HG03095 (cell line): ENCODE measurements around the gene UGT1A4.

Experiments used
- ATAC-seq: cut with Tn5 transposase; IDR thresholded peaks from one replicate; pipeline ENCODE4 v1.9.1; 2021; ENCODE audit warnings: moderate library complexity; ENCODE audit not compliant: unreplicated experiment

UGT1A4 gene

DNA sequence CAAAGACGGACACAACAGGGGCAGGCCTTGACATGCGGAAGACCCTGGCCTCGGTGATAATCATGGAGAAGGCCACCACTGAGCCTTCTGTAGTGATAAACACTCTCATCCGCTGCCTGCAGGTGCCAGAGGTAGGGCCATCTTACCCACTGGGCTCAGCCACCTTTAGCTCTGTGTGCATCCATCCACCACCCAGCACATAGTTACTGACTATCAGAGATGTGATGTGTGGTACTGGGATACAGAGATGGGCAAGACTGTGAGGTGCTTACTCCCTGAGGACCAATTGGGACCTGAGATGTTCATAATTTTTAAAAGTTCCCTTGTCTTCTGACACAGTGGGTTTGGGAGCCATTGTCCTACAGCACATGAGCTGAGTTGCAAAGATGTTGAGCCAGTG, 61.2 kb downstream of the UGT1A4 start:
- ATAC-seq: no peak

GRCh38 chr2:233780771-233781170, 62.2 kb downstream of the UGT1A4 start:
- no peak for ATAC-seq

- ATAC-seq: no peak
Observed at GRCh38 chr2:233789554-233789953, 71.0 kb downstream of the UGT1A4 start.

- ATAC-seq: no peak
Observed at GRCh38 chr2:233791151-233791882, 72.8 kb downstream of the UGT1A4 start.

GRCh38 chr2:233791883-233792329, 73.4 kb downstream of the UGT1A4 start:
- no peak for ATAC-seq

GRCh38 chr2:233792720-233793119, 74.2 kb downstream of the UGT1A4 start:
- ATAC-seq: no peak

DNA sequence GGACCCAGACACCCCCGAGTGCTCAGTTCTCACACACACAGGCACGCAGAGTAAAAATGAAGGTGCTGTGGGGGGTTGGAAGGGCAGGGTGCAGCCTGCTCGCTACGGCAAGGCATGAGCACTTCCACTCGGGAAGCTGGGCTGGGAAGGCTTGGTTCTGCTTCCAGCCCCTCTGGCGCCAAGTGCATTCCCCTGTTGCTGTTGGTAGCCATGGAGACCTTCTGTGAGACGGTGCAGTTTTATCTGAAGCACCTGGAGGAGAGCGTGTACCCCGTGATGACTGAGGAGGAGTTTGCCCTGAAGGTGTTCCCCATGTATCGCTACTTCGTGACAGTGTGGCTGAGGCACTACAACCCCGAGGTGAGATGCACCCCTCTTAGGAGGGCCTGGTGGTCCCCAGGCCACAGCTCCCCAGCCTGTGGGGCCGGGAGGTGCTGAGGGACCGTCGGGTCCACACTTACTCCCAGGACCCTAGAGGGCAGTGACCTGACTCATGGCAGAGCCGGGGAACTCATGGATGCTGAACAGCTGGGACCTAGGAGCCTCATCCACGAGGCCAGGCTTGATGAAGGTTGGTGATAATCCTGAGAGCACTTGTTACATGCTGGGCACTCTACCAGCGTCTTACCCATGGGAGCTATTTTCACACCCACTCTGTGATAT, 75.1 kb downstream of the UGT1A4 start:
- no peak for ATAC-seq

DNA sequence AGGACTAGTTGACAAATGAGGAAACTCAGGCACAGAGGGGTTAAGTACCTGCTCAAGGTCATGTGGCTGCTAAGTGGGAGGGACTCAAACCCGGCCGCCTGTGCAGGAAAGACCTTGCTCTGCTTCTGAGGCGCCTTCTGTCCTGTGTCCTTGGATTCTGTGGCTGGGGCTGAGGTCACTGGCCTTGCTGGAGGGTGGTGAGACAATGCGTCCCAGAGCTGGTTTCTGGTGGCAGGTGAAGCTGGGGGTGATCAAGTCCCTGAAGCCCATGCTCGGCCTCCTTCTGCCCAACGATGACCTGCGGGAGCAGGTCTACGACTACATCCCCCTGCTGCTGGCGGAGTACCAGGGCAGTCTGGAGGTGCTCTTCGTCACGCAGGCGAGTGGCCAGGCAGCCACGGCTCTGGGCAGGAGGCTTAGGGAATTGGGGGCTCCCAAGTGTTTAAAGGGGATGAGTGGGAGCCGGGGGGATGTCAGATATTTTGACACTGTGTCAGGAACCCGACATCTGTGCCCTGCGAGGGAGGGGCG, 75.7 kb downstream of the UGT1A4 start:
- no peak for ATAC-seq

- ATAC-seq: no peak
Observed at GRCh38 chr2:233795735-233796171, 77.2 kb downstream of the UGT1A4 start.

DNA sequence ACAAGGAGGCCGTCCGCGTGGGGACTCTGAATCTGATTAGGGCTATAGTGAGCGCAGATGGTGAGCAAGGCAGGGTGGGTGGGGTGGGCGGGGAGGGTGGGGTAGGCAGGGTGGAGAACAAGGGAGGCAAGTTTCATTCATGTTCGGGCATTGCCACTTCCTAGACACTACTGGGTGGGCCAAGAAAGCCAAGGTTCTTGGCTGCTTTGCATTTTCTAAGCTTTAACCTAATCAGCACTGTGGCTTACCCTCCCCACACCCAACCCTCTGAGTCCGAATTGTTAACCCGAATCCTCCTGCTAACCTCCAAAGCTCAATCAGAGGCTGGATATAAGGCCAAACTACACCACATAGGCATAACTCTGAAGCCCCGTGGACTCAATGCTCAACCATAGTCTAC, 77.7 kb downstream of the UGT1A4 start:
- no peak for ATAC-seq

DNA sequence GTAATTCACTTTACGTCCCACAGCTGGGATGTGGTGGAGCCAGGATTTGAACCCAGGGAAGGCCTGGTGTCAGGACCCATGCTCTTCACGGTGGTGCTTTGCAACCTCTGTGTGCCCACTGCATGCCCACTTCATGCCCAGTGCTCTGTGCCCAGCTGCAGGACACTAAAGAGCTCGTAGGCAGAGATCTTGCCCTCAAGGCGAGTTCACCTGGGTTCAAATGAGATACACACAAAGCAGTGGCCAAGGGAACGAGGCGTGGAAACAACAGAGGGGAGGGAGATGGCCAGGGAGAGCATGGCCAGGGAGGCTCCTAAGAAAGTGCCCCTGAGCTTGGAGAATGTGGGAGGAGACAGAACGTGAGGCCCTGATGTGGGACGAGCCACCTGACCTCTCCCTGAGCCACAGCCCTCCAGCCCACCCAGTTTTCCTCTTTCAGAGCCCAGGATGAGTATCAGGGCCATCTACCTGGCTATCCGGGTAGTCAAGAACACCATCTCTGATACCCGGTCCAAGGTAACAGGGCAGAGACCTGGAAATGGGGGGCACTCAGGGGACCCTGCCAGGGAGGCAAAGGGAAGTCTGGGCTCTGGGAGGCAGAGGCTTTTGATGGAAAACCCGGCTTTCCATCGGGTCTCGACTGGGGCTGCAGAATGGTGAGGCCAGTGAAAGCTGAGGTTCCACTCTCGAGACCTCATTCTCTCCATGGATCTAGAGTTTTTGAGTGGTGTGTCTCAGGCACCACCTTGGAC, 80.0 kb downstream of the UGT1A4 start:
- no peak for ATAC-seq

- no peak for ATAC-seq
Observed at GRCh38 chr2:233799087-233799665, 80.6 kb downstream of the UGT1A4 start.

GRCh38 chr2:233799716-233800115, 81.2 kb downstream of the UGT1A4 start:
- no peak for ATAC-seq

DNA sequence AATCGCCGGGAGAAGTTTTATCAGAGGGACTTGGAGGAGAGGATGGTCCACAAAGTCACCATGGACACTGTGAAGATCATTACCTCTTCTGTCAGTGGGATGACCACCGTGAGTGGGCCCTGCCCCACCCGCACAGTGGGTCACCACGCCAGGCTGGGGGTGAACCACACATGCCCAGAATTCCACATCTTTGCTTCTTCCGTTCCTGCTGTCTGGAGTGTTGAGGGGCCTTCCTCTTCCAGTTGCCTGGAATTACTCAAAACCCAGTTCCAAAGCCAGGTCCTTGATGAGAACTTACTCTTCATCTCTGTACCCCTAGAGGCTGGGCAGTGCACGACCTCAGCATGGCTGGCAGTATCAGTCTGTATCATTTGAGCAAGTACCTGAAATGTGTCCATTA, 81.7 kb downstream of the UGT1A4 start:
- no peak for ATAC-seq

GRCh38 chr2:233801357-233802131, 83.0 kb downstream of the UGT1A4 start:
- ATAC-seq: no peak

DNA sequence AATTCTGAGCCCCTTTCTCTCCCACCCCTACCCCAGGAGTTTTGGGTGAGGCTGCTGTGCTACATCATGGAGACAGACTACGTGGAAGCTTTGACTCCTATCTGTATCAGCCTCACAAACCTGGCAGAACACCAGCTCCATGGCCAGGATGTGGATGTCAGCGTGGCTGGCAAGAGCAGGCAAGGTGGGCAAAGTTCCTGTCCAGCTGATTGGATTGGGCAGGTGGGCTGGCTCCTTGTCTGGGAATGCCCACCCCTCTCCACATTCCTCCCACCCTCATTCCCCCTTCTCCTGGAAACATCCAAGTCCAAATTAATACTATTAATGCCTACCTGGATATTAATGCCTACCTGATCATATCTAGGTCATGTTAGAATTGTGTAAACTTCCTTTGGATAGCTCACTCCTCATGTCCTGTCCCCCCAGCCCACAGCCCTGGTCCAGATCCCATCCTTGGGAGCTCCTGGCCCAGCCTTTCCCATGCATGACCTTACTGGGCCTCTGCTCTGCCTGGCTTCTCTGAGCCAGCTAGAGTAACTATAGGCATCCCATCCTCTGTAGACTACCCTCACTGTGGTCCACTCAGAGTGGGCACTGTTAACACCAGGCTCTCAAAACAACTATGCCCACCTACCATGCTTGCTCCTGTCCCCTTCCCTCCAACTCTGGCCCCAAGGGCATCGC, 83.7 kb downstream of the UGT1A4 start:
- no peak for ATAC-seq

GRCh38 chr2:233803292-233803911, 84.9 kb downstream of the UGT1A4 start:
- no peak for ATAC-seq

GRCh38 chr2:233803994-233804393, 85.5 kb downstream of the UGT1A4 start:
- no peak for ATAC-seq

GRCh38 chr2:233807215-233807865, 88.8 kb downstream of the UGT1A4 start:
- no peak for ATAC-seq
